ENCODE data around the gene RPS6KL1.
"Not testable (repeated sequence)": the region's sequence is repeated elsewhere in the genome, so short reads cannot be mapped to it uniquely, and the experiment has no call there.

Gene RPS6KL1

GRCh38 chr14:74936151-74936550 is 13.1 kb upstream of the RPS6KL1 start:
- no peak for DNase-seq (ENCODE audit: low read depth in 2 of 2)

- DNase-seq (ENCODE audit: low read depth in 2 of 2) = no peak
These were observed 12.3 kb upstream of the RPS6KL1 start for GRCh38 chr14:74935360-74935680.

DNA sequence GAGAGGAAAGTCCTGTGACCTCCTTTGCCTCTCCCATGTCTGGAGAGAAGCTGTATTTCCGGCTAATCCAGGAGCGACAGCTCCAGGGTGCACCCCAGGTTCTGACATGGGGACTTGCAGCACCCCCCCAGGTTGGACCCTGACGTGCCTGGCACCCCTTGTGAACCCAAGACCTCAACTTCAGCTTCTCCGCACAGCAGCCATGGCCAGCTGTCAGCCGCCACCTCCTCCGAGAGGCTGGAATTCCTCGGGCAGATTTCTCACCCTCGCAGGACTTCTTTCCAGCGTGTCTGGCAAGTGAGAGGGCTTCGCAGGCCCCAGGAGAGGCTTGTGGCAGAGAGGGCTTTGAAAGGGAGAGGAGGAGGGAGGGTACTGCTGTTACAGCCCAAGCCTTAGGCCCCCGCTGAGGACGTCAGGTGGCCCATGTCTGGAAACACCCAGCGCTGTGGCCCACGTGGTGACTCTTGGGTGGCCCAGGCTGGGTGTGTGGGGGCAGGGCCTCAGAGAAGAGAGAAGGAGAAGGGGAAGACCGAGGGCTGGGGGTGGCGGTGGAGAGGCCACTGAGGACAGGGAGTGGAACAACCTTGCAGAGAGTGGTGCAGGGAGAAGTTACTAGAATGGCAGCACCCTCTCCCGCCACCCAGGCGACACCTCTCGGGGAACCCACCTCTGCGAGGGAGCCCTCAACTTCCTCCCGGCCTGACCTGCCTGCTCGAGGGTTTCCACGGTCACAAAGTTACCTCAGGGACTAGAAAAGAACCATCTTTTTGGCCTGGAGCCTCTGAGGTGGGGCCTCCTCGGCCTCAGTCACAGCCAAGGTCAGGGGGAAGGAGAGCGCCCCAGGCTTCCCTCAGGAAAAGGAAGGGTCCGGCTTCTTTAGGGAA is 11.7 kb upstream of the RPS6KL1 start:
- no peak for DNase-seq (ENCODE audit: low read depth in 2 of 2)

- no peak for DNase-seq (ENCODE audit: low read depth in 2 of 2)
These were observed 11.0 kb upstream of the RPS6KL1 start for GRCh38 chr14:74934041-74934440.

DNA sequence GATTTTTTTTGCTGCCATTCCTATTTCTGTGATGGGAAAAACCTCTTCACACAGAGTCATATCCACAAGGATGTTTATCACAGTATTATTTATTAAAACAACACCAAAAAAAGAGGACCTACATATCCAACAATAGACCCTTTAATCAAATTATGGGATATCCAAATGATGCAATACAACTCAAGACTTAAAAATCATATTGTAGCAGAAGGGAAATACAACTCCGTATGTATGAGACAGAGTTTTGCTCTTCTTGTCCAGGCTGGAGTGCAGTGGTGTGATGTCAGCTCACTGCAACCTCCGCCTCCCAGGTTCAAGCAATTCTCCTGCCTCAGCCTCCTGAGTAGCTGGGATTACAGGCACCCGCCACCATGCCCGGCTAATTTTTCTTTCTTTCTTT is 9.9 kb upstream of the RPS6KL1 start:
- not testable (repeated sequence) for DNase-seq (ENCODE audit: low read depth in 2 of 2)

- DNase-seq (ENCODE audit: low read depth in 2 of 2) = no peak
These were observed 9.4 kb upstream of the RPS6KL1 start for GRCh38 chr14:74932401-74932901.

DNA sequence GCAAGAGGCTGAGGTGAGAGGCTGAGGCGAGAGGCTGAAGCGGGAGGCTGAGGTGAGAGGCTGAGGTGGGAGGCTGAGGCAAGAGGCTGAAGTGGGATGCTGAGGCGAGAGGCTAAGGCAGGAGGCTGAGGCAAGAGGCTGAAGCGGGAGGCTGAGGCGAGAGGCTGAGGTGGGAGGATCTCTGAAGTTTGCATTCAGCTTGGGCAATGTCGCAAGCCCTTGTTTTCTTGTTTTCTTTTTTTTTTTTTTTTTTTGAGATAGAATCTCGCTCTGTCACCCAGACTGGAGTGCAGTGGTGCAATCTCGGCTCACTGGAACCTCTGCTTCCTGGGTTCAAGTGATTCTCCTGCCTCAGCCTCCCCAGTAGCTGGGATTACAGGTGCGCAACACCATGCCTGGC is 8.7 kb upstream of the RPS6KL1 start:
- not testable (repeated sequence) for DNase-seq (ENCODE audit: low read depth in 2 of 2)

GRCh38 chr14:74929242-74929641 is 6.2 kb upstream of the RPS6KL1 start:
- no peak for DNase-seq (ENCODE audit: low read depth in 2 of 2)

- DNase-seq (ENCODE audit: low read depth in 2 of 2) = no peak
These were observed 4.2 kb upstream of the RPS6KL1 start for GRCh38 chr14:74927225-74927624.

DNA sequence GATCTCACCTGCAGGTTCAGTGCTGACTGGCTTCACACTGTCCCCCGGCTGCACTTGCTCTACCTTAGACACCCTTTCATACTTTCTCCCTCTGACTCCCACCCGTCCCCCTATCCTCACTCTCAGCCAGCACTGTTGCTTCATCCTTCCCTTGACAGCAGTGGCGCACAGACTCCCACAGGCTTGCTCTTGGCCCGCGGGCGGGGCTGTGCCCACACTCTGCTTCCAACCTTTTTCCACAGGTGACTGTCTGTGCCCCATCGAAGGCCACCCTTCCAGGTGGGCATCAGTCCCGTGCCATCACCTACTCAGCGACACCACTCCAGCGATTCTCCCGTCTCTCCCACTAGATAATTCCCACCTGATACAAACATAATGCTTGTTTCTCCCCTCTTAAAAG is 1.0 kb upstream of the RPS6KL1 start:
- DNase-seq (ENCODE audit: low read depth in 2 of 2) = no peak

- no peak for DNase-seq (ENCODE audit: low read depth in 2 of 2)
These were observed 891 bp downstream of the RPS6KL1 start for GRCh38 chr14:74921987-74922751.

DNA sequence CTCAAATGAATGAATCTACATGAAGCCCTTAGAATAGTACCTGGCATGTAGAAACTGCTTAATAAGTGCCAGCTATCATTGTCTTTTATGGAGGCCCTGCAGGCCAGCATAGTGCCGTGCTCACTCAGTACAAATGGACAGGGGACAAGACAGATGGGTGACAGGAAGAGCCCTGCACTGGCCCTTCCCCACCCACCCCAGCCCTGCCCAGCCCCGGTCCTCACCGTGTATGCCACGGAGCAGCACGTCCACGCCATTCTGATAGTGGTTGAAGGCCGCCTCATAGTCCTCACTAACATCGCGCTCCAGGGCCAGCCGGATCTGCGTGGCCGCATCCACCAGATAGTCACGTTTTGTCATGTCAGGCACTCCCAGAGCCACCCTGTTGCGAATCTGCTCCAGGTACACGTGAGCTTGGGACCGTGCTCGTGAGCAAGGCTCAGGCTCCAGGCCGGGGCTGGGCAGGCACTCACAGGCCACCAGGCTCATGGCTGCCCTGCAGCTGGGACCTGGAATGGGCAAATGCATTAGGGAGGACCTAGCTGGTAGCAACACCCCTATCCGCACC is 1.9 kb downstream of the RPS6KL1 start:
- no peak for DNase-seq (ENCODE audit: low read depth in 2 of 2)

- DNase-seq (ENCODE audit: low read depth in 2 of 2) = no peak
These were observed 2.8 kb downstream of the RPS6KL1 start for GRCh38 chr14:74920281-74920680.

GRCh38 chr14:74919421-74920165 is 3.5 kb downstream of the RPS6KL1 start:
- no peak for DNase-seq (ENCODE audit: low read depth in 2 of 2)

- DNase-seq (ENCODE audit: low read depth in 2 of 2) = no peak
These were observed 4.7 kb downstream of the RPS6KL1 start for GRCh38 chr14:74918380-74918779.

DNA sequence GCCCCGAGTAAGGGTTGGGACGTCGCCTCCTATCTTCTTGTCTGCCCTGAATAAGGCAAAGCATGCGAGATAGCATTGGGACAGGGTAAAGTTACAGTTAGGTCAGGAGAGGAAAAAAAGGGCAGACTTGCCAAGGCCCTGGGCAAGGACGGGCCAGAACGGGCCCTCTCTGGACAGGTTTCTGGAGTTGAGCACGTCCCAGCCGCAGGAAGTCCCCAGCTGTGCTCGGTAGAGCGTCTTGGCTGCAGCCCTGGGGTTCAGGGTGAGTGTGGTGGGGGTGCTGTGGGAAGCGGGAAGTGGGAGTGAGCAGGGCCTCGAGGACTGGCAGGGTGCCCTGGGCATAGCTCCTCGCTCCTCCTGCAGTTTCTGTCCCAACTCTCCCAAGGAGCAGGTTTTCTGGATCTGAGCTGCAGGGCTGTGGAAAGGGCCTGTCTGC is 5.4 kb downstream of the RPS6KL1 start:
- DNase-seq (ENCODE audit: low read depth in 2 of 2) = no peak

GRCh38 chr14:74917178-74917543 is 5.9 kb downstream of the RPS6KL1 start:
- DNase-seq (ENCODE audit: low read depth in 2 of 2) = no peak

- no peak for DNase-seq (ENCODE audit: low read depth in 2 of 2)
These were observed 7.2 kb downstream of the RPS6KL1 start for GRCh38 chr14:74915826-74916225.

DNA sequence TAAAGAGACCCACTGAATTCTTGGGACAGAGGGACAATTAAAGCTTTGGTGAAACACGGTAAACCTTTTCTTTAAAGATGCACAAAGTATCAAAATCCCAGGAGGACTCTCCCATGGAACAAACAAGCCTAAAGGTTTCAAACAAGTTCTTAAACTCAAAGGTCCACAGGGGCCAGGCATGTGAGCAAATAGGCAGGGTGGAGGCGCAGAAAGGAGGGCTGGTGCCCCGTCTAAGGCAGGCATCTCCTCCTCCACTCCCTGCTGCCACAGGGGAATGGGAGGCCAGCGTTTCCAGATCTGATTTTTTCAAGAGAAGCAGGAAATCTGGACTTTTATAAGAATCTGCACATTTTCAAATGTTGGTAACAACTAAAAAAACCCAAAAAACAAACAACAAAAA is 7.6 kb downstream of the RPS6KL1 start:
- DNase-seq (ENCODE audit: low read depth in 2 of 2) = no peak

GRCh38 chr14:74913986-74914573 is 9.0 kb downstream of the RPS6KL1 start:
- DNase-seq (ENCODE audit: low read depth in 2 of 2) = no peak

DNA sequence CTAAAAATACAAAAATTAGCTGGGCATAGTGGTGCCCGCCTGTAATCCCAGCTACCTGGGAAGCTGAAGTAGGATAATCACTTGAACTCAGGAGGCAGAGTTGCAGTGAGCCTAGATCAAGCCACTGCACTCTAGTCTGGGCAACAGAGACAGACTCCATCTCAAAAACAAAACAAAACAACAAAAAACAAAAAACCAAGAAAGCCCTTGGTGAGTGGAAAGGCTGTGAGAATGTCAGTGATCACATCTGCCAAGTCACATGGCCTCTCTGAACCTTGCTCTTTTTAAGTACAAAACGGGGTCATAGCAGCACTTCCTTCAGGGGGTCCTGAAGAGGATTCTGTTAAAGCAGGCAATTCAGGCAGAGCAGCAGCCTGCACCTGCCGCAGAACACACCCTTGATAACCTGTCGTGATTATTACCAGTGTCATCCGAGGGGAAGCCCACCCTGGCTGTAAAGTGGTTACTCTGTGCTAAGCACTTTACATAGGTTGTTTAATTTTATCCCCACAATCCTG is 9.6 kb downstream of the RPS6KL1 start:
- DNase-seq (ENCODE audit: low read depth in 2 of 2) = no peak

Measured in stimulated activated CD8-positive, alpha-beta memory T cell treated with anti-CD3 and anti-CD28 coated beads, Interleukin-2, amount 100 ng/mL, for 1 hour (primary cell).